ENCODE measurements around the gene TGM1.

Gene TGM1
- 2.1 to 5.0 reads per million in 2 experiments for total RNA-seq

DNA sequence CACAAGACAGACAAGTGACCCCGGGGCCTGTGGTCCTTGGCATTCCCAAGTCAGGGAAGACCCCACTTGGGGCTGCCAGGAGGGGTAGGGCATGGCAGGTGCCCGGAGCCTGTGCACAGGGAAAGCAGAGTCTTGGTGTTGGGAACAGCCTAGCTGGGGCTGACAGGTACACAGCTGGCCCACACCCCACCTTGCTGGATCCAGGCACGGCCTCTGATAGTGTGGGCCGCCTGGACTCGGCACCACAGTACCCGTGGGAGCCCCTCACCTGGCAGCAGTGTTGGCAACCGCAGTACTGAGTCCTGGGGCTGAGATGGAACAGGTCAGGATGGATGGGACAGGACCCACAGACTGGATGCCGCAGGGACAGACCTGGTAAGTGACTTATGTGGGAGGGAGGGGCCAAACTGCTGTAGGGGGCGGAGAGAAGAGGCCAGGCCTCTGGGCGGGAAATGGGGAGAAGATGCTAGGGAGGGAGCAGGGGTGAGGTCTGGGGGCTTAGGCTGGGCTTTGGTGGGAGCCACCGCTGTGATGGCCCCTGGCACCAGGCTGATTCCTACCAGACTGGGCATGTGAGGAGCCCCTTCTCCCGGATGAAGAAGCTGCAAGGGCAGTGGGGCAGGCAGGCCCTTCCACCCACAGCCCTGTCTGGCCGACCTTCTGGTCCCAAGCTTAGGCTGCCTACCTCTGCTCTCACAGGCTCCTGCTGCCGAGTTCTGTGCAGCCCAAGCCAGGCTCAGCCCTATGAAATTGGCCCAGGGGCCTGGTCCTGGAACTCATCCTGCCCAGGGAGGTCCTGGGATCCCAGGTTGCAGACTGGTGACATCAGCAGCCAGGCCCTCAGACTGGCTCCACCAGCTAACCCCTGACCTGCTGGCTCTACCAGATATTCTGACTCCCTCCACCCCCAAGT lies at the start of gene TGM1:
TSS of gene TGM1 (minus strand) at position 357 of the 913 bp plus-strand sequence. CDS start 825 bp downstream, outside the sequence.
- DNase-seq (ENCODE audit: low read depth) = no peak

DNA sequence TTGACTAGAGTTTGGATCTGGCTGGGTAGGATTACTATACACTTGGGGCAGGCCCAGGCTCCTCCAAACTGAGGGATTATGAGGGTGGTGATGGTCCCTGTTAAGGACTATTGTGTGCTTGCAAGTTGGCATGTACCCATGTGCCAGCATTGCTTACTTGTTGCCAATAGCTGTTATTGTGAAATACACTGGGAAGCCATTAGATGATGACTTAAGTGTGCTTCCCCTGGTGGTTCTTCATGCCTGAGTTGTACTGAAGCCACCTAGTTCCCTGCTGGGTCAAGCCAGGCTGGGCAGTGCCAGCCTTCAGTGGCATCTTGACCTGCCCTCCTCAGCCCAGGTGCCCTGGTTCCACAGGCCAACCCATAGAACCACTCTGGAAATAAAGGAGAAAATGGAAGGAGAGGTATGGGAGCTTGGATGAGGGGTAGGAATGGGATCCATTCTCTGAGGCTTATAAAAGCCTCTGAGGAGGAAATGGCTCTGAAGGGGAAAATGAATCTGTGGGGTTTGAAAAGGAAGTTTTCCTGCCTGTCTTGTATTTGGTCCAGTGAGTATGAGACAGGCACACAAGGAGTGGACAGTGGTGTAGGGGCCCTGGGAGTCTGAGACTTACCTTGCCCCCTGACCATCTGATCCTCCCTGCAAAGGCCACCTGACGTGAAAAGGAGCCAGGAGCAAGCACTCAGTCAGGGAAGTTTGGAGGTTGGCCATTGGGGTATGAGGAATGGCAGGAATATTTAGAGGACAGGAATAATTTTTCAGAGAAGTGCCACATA lies 49.0 kb upstream of the TGM1 start:
- no peak for DNase-seq (ENCODE audit: low read depth)

DNA sequence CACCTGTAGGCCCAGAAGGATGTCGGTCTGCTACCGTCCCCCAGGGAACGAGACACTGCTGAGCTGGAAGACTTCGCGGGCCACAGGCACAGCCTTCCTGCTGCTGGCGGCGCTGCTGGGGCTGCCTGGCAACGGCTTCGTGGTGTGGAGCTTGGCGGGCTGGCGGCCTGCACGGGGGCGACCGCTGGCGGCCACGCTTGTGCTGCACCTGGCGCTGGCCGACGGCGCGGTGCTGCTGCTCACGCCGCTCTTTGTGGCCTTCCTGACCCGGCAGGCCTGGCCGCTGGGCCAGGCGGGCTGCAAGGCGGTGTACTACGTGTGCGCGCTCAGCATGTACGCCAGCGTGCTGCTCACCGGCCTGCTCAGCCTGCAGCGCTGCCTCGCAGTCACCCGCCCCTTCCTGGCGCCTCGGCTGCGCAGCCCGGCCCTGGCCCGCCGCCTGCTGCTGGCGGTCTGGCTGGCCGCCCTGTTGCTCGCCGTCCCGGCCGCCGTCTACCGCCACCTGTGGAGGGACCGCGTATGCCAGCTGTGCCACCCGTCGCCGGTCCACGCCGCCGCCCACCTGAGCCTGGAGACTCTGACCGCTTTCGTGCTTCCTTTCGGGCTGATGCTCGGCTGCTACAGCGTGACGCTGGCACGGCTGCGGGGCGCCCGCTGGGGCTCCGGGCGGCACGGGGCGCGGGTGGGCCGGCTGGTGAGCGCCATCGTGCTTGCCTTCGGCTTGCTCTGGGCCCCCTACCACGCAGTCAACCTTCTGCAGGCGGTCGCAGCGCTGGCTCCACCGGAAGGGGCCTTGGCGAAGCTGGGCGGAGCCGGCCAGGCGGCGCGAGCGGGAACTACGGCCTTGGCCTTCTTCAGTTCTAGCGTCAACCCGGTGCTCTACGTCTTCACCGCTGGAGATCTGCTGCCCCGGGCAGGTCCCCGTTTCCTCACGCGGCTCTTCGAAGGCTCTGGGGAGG lies 47.9 kb upstream of the TGM1 start, which contains the start of gene LTB4R:
TSS of gene LTB4R (plus strand) at position 857 of the 959 bp plus-strand sequence. CDS start 4,150 bp downstream, outside the sequence.
- peak; percentile 43 for DNase-seq (ENCODE audit: low read depth)

DNA sequence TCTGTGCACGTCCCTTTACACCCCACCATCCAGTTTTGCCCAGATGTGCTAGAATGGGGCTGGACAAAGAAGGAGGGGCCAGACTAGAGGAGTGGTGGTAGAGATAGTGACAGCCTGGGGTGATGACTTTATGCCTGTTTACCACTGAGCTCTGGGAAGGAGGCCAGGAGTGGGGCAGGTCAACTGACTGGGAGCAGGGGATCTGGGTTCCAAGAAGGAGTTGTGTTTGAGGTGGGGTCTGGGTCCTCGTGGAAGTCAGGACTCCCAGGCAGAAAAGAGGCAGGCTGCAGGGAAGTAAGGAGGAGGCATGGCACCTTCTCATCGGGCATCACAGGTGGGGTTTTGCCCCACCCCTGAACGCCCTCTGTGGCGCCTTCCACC lies 47.3 kb upstream of the TGM1 start:
- DNase-seq (ENCODE audit: low read depth) = no peak

DNA sequence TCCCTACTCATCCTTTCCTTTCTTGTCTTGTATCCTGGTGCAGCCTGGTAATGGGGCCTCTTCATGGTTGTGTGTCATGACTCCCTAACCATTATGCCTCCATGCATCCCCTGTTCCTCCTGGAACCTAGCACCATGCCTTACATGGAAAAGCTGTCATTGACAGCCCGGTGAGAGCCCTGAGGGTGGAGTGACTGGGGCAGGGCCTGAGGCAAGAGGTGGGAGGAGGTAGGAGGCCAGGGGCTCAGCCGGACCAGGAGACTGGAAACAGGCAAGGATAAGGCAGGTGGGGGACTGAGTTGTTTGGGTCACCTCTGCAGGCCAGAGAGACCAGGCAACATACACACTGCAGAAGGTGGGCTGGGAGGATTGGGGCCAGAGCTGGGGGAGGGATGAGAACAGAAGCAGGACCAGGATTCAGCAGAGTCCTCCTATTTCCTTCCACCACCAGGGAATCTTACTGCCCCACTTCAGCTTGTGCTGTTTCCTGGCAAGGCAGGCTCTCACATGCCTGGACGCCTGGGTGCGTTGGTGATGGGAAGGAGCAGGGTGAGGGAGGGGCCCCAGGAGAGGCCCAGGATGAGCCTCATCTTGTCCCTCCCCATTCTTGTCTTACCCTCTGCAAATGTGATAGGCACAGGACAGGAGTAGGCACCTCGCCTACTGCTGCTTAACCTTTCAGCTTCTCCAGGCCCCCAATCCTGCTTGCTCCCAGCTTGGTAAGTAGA lies 46.7 kb upstream of the TGM1 start, which contains the start of gene LTB4R2:
TSS of gene LTB4R2 (plus strand) at position 603 of the 727 bp plus-strand sequence. CDS start 525 bp downstream, outside the sequence.
- DNase-seq (ENCODE audit: low read depth) = no peak

DNA sequence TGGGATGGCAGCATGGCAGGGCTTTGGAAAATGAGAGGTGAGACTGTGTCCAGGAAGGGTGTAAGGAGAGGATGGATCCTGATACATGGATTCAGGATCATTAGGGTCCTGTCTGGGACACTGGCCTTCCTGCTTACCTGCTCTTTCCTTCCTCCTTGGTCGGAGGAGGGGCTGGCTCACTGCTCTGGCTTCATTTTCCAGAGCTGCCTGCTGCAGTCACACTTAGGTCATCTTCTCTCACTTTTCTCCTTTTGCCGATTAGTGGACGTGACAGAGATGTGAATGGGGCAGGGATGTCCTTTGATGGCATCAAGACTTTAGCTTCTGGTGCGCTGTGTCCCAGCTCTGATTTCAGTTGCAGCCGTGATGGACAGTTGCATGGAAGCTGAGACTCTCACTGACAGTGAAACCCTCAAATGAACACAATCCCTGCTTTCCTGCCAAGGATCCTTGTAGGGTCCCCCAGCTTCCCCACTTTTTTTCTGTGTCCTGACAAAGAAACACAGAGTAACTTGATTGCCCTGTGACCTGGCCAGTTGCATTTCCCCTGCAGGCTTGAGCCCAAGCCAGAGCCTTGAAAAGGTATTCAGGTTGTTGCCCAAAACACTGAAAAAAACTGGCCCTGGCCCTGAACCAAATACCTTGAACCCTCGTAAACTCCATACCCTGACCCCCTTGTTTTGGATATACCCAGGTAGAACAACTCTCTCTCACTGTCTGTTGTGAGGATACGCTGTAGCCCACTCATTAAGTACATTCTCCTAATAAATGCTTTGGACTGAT lies 45.6 kb upstream of the TGM1 start:
- DNase-seq (ENCODE audit: low read depth) = no peak

DNA sequence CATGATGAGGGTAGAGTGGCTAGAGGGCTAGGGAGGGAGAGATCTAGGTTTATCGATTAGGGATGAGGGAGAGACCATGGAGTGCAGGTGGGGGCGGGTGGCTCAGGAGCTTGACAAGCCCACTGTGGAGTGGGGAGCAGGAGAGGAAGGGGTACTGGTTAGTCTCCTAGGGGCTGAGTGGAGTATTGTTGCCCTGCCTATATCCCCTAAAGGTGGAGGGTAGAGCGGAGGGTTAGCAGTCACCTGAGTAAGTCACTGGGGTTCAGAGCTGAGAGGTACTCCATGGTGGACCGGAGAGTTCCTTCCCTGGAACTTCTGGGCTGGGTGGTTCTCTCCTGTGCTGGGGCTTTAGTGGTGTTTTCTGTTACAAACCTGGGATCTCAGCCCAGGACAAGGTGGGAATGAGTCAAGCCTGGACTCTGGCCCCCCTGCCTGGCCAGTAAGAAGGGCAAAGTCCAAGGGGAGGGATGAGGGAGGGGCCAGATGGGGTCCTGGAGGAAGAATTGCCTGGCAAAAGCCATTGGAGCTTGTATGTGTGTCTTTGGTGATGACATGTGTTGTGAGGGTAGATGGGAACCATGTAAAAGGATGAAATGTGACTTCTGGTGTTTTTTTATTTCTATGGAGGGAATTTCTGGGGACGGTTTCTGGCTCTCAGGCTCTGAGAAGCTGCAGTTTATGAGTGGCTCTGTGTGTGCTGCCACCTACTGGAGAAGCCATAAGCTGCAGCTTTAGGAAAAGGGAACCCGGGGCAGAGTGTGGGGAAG lies 44.8 kb upstream of the TGM1 start, which contains the start of gene CIDEB:
TSS of gene CIDEB (minus strand) at position 403 of the 767 bp plus-strand sequence. CDS start at position 284, 119 bp downstream.
- DNase-seq (ENCODE audit: low read depth) = peak; percentile 46

DNA sequence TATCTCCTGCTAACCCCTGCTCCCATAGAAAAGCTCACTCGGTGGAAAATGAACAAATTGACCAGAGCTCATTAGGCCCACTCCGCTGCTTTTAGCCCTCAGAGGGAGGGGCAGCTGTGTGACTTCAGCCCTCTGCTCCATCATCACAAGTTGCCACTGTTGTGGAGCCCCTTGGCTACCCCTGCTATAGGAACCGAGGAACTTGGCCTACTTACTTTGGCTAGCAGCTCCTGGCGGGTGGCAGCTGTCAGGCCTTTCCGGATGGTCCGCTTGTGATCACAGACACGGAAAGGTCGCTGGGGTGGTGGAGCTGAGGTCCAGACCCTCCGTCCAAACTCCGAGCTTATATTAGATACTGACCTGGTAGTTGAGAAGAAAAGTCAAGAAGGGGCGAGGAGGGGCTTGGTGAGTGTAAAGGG lies 44.2 kb upstream of the TGM1 start:
- no peak for DNase-seq (ENCODE audit: low read depth)

DNA sequence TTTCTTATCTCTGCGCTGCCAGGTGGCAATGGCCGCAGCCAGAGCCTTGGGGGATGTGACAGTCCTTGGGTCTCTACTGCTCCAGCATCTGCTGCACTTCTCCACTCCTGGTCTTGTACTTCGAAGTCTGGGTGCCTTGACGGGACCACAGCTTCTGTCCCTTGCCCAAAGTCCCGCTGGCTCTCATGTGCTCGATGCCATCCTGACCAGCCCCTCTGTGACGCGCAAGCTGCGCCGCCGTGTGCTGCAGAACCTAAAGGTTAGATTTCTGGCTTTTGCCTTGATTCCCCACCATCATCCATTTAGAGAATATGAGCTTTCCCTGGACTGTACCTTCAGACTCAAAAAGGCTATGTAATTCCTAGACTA lies 41.0 kb upstream of the TGM1 start:
- no peak for DNase-seq (ENCODE audit: low read depth)

DNA sequence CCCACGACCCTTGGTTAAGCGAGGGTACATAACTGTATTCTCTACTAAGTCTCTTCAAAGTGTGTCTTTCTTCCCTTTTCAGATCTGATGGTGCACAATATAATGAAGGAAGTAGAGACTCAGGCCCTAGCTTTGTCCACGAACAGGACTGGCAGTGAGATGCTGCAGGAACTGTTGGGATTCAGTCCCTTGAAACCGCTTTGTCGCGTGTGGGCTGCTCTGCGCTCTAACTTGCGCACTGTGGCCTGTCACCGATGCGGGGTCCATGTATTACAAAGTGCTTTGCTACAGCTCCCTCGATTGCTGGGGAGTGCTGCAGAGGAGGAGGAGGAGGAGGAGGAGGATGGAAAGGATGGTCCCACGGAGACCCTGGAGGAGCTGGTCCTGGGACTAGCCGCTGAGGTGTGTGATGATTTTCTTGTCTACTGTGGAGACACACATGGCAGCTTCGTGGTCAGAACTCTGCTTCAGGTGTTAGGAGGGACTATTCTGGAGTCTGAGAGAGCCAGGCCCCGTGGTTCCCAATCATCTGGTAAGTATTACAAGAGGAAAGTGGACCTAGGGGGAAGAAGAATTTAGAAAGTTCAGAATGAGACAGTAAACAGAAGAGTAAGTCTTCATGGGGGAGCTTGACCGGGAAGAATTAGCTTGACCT lies 37.5 kb upstream of the TGM1 start:
- no peak for DNase-seq (ENCODE audit: low read depth)

DNA sequence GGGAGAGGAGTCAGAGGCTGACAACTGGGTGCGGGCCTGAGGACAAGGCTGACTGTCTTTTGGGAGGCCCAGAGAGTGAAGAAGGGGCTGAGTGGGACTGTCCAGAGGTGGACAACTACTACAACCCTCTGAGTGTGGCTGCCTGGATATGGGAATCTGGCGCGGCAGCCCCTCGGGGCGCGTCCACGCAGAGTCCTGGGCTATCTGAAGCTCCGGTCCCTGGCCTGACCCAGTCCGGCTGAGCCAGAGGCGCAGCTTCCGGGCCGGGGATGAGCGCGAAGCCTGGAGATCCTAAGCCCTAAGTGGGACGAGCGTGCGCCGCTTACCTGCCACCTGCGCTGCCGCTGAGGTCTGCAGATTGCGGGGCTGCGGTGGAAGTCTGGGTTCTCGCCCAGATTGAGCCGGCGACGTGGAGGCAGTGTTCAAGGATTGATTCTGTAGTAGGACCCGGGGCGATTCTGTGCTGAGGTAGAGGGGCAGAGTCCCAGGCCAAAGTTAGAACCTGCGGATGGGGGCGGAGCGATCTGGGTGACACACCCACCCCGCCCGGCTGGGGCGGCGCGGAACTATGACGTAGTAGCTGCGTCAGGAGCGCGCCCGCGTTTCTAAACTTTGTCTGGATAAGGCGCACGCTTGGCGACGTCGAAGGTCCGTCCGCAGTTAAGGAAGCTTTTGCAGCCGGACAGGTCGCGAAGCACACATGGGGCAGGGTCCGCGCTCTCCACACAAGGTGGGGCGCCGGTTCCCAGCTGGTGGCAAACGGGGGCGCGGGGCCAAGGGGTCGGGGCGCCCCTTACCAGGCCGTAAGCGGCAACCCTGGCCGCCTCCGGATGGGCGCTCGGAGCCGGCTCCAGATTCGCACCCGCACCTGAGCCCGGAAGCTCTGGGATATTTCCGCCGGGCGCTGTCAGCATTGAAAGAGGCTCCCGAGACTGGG lies 36.5 kb upstream of the TGM1 start, which contains the start of the genes DHRS1 and NOP9:
TSS of gene DHRS1 (minus strand) at position 526 of the 937 bp plus-strand sequence. CDS start 674 bp downstream, outside the sequence.
TSS of gene NOP9 (plus strand) at position 596 of the 937 bp plus-strand sequence. CDS start at position 701, 105 bp downstream.
- peak; percentile 90 for DNase-seq (ENCODE audit: low read depth)

DNA sequence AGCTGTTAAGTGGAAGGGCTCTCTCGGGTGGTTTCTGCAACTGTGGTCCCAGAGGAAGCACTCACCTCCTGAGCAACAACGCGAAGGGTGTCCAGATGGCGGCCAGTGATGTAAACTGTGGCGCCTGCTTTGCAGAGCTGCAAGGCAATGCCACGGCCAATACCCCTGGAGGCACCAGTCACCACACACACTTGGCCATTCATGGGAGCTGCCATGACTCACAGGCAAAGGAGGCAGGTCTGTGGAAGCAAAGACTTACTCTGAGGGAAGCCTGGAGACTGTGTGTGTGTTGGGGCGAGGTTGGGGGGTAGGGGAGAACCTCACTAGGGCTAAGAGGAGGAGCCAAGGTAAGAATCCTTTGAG lies 35.9 kb upstream of the TGM1 start:
- no peak for DNase-seq (ENCODE audit: low read depth)

DNA sequence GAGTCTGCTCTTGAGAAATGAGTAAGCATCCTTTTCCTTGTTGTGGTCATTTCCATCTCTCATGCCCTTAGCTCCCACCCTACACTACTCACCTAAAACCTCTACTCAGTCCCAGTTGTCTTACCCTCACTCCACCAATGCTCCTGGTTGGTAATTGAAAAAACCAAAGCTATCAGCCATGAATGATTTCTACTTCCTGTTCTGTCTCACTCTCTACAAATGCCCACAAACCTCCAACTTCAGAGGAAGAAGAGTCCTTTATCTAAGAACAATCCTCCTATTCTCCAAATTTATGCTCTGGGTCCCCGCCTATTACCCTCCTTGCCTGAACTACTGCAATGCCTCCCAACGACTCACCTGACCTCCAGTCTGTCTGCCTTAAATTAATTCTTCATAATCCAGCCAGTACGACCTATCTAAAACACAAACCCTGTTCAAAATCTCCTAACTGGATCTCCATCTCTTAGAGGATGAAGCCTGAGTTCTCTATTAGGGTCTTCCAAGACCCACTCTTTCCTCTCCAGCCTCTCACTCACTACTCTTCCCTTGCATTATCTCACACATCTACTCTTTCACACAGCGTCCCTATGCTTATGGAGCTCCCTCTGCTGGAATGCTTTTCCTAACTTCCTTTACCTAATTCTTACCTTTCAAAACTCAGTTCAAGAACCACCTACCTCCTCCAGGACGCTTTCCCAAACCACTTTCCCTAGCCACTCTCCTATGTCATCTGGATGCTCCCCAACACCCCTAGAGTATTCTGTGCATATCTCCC lies 34.4 kb upstream of the TGM1 start:
- DNase-seq (ENCODE audit: low read depth) = no peak

DNA sequence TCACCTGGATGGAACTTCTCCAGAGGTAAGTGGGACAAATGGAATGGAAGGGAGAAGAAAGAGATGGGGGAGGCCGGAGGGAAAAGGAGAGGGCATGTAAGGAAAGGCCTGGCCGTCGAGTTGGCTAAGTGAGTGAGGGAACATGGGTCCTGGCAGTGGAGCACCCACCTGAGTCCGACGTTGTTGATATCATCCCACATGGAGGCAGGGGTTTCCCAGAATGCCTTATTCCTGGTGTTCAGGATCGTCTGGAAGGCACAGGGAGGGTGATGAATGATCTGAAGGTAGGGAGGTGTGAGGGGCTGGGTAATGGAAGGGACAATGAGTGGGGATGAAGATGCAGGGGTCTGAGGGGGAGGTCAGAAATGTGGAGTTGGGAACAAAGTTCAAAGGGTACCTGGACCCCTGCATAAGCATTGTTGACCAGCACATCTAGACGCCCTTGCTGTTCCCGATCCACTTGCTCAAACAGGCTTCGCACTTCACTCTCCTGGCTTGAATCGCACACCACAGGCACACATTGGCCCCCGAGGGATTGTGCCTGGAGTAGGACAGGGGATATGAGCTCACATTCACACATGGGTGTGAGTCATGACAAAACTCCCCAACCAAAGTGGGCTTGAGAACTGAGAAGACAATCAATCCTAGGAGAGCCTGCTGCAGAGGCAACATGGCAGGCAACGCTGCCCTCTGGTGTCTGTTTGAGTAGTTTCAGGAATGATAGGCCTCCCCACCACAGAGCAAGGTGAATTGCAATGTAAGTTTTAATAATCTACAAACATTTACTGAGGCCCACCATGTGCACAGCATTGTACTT lies 33.6 kb upstream of the TGM1 start:
- DNase-seq (ENCODE audit: low read depth) = peak; percentile 65

DNA sequence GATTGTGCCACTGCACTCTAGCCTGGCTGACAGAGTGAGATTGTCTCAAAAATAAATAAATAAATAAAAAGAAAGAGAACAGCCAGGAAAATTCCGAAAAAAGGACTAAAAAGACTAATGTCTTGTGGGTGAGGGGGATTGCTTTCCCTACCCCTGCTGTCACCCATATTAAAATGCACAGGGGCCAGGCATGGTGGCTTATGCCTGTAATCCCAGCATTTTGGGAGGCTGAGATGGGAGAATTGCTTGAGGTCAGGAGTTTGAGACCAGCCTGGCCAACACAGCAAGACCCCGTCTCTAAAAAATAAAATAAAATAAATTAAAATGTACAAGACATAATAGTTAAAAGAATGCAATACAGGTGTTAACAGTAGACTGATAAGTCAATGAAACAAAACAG lies 30.5 kb upstream of the TGM1 start:
- no peak for DNase-seq (ENCODE audit: low read depth)
